HFFc6 (cell line): ENCODE measurements around the gene UBALD2. TPM values are rescaled to one million over a fixed set of nuclear protein-coding genes. Genes with fewer than 3 reads are reported as not detected.

Experiments
- DNase-seq: peaks from one replicate; pipeline ENCODE4 v3.0.0-alpha.2; 2018
- H3K27ac Mint-ChIP-seq: 2 replicates; pipeline ENCODE4 v1.8.0; 2020; ENCODE audit warnings: mild to moderate bottlenecking, mixed read lengths
- H3K27me3 Mint-ChIP-seq: 2 replicates; pipeline ENCODE4 v1.8.0; 2021; ENCODE audit warnings: mild to moderate bottlenecking, moderate library complexity, mixed read lengths; ENCODE audit not compliant: insufficient read depth
- H3K36me3 Mint-ChIP-seq: 2 replicates; pipeline ENCODE4 v1.8.0; 2021; ENCODE audit warnings: low read depth, mixed read lengths
- H3K4me1 Mint-ChIP-seq: 2 replicates; pipeline ENCODE4 v1.8.0; 2020; ENCODE audit warnings: low read depth, mixed read lengths
- H3K4me3 Mint-ChIP-seq: 2 replicates; pipeline ENCODE4 v1.8.0; 2020; ENCODE audit warnings: mild to moderate bottlenecking, moderate library complexity, mixed read lengths
- H3K9me3 Mint-ChIP-seq: 2 replicates; pipeline ENCODE4 v1.8.0; 2020; ENCODE audit warnings: mild to moderate bottlenecking, mixed read lengths
- CTCF ChIP-seq: fragments of 200-600 bp; sonication (generic); IDR thresholded peaks from 2 replicates; pipeline ENCODE4 v1.5.0; 2021; ENCODE audit warnings: antibody characterized with exemption, mild to moderate bottlenecking
- total RNA-seq, 6 experiments: library from RNA; stranded (reverse); fragmentation: NEBNext Ultra II Directional; extraction: Animal tissue kit (Norgen Biotek cat#: 25700); gene quantifications; 2 replicates in 1 of 6; 3 replicates in 5 of 6; pipeline ENCODE4 v1.2.3, GENCODE V29; 2021

Gene UBALD2
- total RNA-seq, 6 experiments from 2014 or later: 24.5 to 35.7 (median 30.5) TPM

- H3K9me3 Mint-ChIP-seq: no peaks in the 10 kb centered on the region
- DNase-seq: no peak
- H3K4me3 Mint-ChIP-seq: no peak overlapping the region; the same call in 1 of the 2 replicates
- H3K4me1 Mint-ChIP-seq: peaks cover 29% of the 10 kb centered on the region
- H3K27ac Mint-ChIP-seq: peak overlapping the region; percentile 26; the same call in 1 of the 2 replicates
- H3K36me3 Mint-ChIP-seq: no peaks in the 10 kb centered on the region
- peaks cover 8% of the 10 kb centered on the region for H3K27me3 Mint-ChIP-seq
- no peak for TF ChIP-seq CTCF
Observed at GRCh38 chr17:76273445-76274111, 8.4 kb downstream of the UBALD2 start.

- DNase-seq: no peak
Observed at GRCh38 chr17:76274112-76274956, 9.2 kb downstream of the UBALD2 start.

GRCh38 chr17:76275382-76276068, 10.4 kb downstream of the UBALD2 start:
- no peak overlapping the region for H3K4me3 Mint-ChIP-seq
- no peak overlapping the region for H3K27ac Mint-ChIP-seq
- H3K36me3 Mint-ChIP-seq: no peaks in the 10 kb centered on the region
- peaks cover 20% of the 10 kb centered on the region for H3K4me1 Mint-ChIP-seq
- H3K27me3 Mint-ChIP-seq: peaks cover 8% of the 10 kb centered on the region
- DNase-seq: no peak
- no peak for TF ChIP-seq CTCF
- no peaks in the 10 kb centered on the region for H3K9me3 Mint-ChIP-seq

More at GRCh38 chr17:76274112-76274956, 9.2 kb downstream of the UBALD2 start:
- Mint-ChIP-seq H3K27me3 (peaks cover 8% of the 10 kb centered on the region), H3K27ac (no peak overlapping the region), H3K4me3 (no peak overlapping the region), H3K9me3 (no peaks in the 10 kb centered on the region), H3K36me3 (no peaks in the 10 kb centered on the region), H3K4me1 (peaks cover 21% of the 10 kb centered on the region)
- TF ChIP-seq CTCF: no peak

GRCh38 chr17:76276069-76276431, 10.9 kb downstream of the UBALD2 start:
- no peak for DNase-seq
- TF ChIP-seq CTCF: no peak; the same call in 1 of the 2 replicates
- H3K27me3 Mint-ChIP-seq: peaks cover 8% of the 10 kb centered on the region
- H3K4me3 Mint-ChIP-seq: no peak overlapping the region
- peaks cover 20% of the 10 kb centered on the region for H3K4me1 Mint-ChIP-seq
- H3K9me3 Mint-ChIP-seq: no peaks in the 10 kb centered on the region
- H3K36me3 Mint-ChIP-seq: no peaks in the 10 kb centered on the region
- H3K27ac Mint-ChIP-seq: peak overlapping the region; percentile 86

GRCh38 chr17:76276461-76277299, 11.5 kb downstream of the UBALD2 start:
- TF ChIP-seq CTCF: no peak
- DNase-seq: peak; percentile 77
- Mint-ChIP-seq H3K27ac (peak overlapping the region; percentile 86), H3K36me3 (no peaks in the 10 kb centered on the region), H3K4me1 (peaks cover 20% of the 10 kb centered on the region), H3K27me3 (peaks cover 8% of the 10 kb centered on the region; the same call in 1 of the 2 replicates), H3K4me3 (no peak overlapping the region; the same call in 1 of the 2 replicates), H3K9me3 (no peaks in the 10 kb centered on the region)
